ENCODE data around the gene ITPR3.

DNA sequence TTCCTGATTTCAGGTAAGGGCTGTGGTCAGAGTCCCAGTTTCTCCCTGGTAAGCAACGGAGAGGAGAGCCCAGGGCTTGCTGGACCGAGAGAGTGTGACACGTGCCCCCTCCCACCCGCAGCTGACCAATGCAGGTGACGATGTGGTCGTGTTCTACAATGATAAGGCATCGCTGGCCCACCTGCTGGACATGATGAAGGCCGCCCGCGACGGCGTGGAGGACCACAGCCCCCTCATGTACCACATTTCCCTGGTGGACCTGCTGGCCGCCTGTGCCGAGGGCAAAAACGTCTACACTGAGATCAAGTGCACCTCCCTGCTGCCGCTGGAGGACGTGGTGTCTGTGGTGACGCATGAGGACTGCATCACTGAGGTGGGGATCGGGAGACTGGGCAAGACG lies 58.6 kb downstream of the ITPR3 start:
- TF ChIP-seq YY1 (IDR thresholded peaks at IDR 0.05; ENCODE audit: insufficient read depth, insufficient read length), result no peak
- TF ChIP-seq ZNF274 (IDR thresholded peaks at IDR 0.05; ENCODE audit: low read depth, low read length), result no peak

All from NT2/D1 (cell line).